ENCODE measurements around the gene ZC3H10.
A peak's percentile ranks its signal among the peaks of the same experiment; 100 is the strongest.

ZC3H10 gene

DNA sequence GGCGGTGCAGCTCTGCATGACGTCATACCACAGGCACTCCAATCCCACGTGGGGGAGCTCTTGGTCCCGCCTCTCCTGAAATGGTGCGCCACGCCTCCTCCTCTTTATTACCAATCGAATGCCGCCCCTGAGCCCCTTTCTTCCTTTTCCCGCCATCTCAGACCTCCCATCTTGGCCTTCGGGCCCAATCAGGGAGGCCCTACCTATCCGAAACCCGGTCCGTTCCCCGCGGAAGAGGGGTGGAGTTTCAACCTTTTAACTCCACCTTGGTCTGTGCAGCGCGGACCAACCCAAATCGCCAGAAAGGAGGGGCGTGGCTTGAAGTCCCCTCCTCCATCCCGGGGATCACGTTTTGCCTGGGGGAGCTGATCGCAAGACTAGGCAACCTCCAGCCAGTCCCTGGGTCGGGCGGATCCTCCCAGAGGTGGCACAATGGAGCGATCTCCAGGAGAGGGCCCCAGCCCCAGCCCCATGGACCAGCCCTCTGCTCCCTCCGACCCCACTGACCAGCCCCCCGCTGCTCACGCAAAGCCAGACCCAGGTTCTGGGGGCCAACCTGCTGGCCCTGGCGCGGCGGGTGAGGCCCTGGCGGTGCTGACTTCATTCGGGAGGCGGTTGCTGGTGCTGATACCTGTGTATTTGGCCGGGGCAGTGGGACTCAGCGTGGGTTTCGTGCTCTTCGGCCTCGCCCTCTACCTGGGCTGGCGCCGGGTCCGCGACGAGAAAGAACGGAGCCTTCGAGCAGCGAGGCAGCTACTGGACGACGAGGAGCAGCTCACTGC, 10.0 kb downstream of the ZC3H10 start, which contains the start of gene ESYT1:
Gene ESYT1, plus strand, starts transcription at position 380 of the 782 bp plus-strand sequence. Its CDS starts 53 bp downstream, at position 433.
- DNase-seq (ENCODE audit: low spot score) = peak; percentile 99

DNA sequence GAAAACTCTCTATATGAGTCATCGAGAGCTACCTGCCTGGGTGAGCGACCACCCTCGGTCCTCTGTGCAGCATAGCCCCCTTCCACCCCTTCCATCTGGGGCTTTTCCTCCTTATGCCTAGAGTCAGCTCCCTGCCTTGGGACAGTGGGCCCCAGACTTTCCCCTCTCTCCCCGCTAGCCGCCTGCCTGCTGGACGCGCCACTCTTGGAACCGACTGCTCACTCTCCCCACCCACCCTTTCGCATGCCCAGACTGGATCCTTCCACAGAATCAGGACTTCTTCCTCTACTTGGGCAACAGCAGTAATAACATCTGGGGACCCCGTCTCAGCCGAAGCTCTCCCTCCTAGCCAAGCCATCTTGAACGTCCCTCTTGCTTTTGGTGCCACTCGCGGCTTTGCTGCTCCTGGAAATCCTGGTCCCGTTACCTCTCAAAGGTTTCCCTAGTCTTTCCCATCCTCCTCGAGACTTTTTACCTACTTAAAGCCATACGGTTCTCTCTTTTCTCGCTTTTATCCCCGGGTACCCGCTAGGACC, 10.7 kb downstream of the ZC3H10 start:
- DNase-seq (ENCODE audit: low spot score) = no peak

DNA sequence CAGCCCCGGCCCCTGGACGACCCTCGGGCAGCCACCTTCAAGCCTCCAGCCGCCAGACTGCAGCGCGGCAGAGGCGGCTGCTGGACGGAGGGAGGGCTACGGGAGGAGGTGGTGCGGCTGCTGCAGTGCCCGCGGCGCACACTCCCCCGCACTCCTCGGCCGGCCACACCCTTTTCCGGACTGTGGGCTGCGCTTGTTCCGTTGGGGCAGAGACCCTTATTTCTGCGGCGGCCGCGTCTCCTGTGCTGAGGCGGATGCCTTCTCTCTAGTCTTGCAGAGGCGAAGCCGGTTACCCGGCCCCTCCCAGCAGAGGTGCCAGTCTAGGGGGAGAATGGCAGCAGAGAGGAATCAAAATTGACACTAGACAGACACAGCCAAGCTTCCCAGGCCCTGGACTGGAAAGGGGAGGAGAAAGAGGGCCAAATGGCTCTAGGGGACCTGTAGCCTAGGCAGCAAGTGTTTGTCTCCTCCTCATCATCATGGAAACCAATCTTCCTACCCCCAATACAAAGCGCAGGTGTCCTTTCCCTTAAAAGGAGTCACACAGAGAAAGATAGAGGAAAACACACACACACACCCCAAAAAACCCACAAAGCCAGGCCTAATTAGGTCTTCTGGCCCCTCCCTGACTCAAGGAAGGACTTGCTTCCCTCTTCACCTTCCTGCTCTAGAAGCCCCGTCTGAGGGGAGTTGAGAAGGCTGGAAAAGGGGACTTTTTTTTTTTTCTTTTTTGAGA, 11.3 kb downstream of the ZC3H10 start:
- peak; percentile 77 for DNase-seq (ENCODE audit: low spot score)

DNA sequence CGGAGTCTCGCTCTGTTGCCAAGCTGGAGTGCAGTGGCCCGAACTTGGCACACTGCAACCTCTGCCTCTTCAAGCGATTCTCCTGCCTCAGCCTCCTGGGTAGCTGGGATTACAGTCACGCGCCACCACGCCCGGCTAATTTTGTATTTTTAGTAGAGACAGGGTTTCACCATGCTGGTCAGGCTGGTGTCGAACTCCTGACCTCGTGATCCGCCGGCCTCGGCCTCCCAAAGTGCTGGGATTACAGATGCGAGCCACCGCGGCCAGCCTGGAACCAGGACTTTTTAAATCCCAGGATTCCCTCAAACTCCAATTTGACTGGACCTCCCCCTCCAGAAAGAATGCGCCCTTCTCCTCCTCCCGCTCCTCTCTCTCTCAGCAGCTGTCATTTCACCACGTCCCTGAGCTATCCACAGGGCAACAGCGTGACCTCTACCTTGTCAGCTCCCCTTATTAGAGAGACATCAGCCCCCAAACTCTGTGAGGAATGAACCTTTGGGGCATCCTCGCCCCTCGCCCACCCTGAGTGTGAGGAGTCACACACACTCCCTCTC, 12.0 kb downstream of the ZC3H10 start:
- no peak for DNase-seq (ENCODE audit: low spot score)

DNA sequence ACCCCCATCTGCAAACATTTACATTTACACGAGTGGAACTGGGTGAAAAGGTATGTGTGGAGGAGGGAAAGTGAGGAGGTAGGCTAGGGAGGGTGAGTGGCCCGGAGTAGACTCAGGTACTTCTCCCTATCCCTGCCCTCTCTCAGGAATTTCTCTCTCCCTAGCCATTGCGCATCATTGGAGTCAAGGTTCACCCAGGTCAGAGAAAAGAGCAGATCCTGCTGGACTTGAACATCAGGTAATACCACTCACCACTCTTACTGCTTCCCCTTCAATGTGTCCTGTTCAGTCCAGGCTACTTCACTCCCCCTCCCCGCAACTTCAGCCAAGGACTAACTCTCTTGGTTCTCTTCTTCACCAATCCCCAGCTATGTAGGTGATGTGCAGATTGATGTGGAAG, 12.8 kb downstream of the ZC3H10 start:
- DNase-seq (ENCODE audit: low spot score) = no peak

DNA sequence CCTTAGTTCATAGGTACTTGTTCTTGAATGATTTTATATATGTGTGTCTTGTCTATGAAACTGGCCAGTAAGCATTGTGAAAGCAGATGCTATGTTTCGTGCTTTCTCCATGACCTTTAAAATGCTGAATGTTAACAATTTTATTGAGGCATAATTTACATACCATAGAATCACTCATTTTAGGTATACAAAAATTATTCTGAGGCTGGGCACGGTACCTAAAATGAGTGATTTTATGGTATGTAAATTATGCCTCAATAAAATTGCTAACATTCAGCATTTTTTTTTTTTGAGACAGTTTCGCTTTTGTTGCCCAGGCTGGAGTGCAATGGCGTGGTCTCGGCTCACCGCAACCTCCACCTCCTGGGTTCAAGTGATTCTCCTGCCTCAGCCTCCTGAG, 16.8 kb downstream of the ZC3H10 start:
- DNase-seq (ENCODE audit: low spot score) = no peak

DNA sequence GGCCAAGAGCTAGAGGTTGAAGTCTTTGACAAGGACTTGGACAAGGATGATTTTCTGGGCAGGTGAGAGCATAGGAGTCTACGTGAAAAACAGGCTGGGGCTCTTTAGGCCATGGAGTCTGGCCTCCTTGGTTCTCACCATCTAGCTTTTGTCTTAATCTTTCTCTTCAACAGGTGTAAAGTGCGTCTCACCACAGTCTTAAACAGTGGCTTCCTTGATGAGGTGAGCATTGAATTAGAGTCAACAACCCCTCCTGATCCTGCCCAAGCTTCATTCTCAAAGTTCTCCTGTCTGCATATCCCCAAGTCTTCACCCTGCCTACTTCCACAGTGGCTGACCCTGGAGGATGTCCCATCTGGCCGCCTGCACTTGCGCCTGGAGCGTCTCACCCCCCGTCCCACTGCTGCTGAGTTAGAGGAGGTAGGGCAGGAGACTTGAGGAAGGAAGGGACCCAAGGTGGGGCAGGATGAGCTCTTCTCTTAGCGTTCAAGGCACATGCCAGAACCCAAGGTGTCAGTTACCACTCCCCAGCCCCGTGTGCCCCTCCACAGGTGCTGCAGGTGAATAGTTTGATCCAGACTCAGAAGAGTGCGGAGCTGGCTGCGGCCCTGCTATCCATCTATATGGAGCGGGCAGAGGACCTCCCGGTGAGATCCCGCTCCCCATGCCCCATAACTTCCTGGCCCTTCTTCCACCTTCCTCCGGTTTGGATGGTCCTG, 19.9 kb downstream of the ZC3H10 start:
- DNase-seq (ENCODE audit: low spot score) = no peak

DNA sequence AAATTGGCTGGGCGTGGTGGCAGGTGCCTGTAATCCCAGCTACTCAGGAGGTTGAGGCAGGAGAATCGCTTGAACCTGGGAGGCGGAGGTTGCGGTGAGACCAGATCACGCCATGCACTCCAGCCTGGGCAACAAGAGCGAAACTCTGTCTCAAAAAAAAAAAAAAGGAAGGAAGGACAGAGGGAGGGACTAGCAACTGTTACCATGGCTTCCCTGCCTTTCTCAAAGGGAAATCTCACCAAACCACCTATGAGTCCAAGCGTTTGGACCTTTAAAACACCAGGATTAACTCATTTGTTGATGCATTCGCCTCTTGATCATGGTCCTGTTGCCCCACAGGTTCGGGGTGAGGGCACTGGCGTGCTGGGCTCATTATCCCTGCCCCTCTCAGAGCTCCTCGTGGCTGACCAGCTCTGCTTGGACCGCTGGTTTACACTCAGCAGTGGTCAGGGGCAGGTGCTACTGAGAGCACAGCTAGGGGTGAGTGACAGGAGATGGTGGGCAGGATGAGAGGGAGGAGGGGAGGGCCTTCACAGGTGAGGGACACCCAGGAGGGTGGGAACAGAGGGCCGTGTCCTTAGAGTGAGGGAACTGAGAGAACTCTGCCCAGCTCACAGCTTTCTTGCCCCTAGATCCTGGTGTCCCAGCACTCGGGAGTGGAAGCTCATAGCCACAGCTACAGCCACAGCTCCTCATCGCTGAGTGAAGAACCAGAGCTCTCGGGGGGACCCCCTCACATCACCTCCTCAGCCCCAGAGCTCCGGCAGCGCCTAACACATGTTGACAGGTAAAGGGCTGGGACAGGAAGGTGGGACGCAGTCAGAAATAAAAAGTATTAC, 24.1 kb downstream of the ZC3H10 start:
- DNase-seq (ENCODE audit: low spot score) = no peak

DNA sequence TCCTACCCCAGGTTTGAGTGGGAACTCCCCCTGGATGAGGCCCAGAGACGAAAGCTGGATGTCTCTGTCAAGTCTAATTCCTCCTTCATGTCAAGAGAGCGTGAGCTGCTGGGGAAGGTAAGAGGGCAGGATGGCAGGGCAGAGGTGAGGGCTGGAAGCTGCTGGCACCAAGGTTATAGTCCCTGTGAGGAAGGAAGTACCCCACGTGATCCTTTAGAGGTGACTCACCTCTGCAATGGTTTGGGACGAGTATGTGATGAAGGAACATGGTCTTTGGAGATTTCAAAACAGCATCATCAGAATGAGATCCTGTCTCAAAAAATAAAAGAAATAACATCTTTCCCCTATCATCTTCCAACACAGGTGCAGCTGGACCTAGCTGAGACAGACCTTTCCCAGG, 25.2 kb downstream of the ZC3H10 start:
- DNase-seq (ENCODE audit: low spot score) = no peak

DNA sequence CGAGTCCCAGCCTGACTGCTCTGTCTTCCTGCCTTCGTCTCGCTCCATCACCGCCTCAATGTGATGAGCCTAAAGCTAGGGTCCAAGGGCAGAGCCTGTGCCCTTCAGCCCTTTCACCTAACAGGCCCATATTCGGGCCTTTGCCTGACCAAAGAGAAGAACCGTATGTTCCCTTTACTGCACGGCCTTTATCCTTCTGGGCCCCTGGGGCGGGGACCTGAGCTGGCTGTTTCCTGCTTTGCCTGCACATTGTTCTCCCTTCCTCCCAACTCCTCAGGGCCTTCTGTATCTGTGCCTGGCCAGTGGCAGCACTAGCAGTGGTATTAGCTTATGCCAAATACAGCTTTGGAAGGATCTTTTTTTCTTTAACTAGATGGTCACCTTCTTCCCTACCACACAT, 25.8 kb downstream of the ZC3H10 start:
- DNase-seq (ENCODE audit: low spot score) = no peak

DNA sequence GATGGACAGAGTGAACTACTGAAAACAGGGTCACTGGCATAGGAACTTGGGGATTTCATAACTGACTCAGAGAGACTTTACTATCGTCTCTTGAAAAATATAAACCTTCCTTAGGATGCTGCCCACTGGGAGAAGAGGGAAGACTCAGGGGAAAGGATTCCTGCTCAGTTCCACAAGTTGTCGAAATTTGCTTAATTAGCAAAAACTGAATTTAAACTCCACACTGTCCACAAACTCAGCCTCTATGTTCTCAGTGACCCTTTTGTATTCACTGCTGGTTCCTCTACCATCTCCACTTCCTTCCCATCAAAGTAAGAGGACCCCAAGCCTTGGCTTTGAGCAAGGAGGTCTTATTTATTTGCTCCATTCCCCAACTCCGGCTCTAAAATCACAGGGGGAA, 27.2 kb downstream of the ZC3H10 start:
- no peak for DNase-seq (ENCODE audit: low spot score)

DNA sequence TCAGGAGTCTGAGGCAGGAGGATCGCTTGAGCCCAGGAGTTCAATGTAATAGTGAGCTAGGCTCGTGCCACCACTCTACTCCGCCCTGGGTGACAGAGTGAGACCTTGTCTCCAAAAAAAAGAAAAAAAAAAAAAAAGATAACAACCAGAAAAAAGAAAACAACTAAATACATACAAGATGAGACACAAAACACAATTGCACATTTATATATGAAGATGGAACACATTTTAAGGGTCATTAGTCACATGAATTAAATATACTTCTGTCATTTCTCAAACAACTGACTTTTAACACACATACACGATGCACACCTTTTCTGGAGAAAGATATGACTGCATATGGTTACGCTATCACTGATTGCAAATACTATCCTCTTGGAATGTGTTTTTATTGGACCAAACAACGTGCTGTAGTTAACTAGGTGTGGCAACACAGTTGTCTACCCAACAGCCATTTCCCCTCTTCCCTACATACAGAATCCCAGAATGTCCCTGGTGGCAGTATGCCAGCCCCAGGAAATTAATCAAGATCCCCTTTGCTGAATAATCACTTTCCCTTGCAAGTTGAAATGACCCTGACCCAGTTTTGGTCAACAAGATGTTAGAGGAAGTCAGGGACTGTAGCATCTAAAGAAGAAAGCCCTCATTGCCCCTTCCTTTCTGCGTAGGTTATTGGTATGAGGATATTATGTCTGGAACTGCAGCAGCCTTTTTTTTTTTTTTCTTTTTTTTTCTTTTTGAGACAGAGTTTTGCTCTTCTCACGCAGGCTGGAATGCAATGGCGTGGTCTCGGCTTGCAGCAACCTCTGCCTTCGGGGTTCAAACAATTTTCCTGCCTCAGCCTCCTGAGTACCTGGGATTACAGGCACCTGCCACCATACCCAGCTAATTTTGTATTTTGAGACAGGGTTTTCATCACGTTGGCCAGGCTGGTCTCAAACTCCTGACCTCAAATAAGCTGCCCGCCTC, 28.7 kb downstream of the ZC3H10 start:
- no peak for DNase-seq (ENCODE audit: low spot score)

DNA sequence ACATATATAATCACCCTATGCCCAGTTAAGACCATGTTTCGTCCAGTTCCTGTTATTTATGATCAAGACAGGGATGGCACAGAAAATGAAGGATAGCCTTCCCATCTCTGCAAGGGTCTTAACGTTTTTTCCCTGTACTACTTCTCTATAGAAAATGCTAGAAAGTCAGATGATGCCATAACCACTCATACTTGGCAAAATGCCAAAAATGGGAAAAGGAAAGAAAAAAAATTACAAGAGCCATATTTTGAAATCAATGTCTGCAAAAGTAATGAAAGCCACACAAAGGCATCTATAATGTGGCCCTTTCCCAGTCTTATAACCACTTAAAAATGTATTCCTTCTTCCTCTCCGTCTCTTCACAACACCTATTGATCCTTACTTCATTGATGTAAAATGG, 32.5 kb downstream of the ZC3H10 start:
- DNase-seq (ENCODE audit: low spot score) = peak; percentile 52

DNA sequence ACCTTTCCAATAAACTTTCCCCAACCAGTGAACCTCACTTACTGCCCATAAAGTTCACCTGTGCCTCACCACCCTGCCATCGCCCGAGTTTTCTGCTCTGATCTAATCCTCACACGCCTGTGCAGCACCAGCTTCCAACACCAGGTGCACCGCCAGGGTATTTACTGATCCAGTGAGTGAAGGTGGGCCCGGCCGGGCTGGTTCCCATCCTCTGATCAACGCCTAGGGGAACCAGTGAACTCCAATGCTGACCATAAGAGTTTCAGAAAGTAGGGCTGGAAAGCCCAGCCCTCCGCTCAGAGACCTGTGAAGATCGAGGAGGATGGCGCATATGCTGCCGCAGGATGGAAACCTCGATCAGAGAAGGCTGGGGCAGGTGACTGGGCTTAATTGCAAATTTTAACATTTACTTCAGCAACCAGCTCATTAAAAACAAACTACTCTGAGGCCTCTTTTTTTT, 33.6 kb downstream of the ZC3H10 start:
- DNase-seq (ENCODE audit: low spot score) = peak; percentile 77

DNA sequence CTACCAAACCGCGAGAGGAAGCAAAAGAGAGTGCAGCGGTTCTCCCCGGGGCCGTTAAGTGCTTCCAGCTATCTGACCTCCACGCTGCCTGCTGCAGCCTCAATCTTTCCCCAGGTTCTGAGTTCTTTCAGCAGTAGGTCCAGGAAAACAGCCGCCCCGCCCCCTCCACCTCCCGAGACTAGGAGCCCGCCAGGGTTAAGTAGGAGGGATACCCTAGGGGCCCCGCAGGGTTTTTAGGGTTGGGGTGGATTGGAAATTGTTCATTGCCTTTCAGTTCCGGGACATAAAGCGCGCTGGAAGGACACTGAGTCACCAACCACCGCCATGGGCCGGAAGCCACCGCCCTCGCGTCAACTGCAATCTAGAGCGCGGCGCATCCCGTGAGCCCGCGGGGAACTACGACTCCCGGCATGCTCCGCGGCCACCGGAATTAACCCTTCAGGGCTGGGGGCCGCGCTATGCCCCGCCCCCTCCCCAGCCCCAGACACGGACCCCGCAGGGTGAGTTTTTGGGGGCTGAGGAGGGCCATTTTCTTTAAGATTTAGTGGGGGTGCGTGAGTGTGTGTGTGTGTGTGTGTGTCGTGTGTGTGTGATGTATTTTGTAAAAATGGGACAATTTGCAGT, 34.2 kb downstream of the ZC3H10 start, which contains the start of gene MYL6B:
Gene MYL6B, plus strand, starts transcription at position 456 of the 624 bp plus-strand sequence. CDS start 1,332 bp downstream, outside the sequence.
- peak; percentile 97 for DNase-seq (ENCODE audit: low spot score)

DNA sequence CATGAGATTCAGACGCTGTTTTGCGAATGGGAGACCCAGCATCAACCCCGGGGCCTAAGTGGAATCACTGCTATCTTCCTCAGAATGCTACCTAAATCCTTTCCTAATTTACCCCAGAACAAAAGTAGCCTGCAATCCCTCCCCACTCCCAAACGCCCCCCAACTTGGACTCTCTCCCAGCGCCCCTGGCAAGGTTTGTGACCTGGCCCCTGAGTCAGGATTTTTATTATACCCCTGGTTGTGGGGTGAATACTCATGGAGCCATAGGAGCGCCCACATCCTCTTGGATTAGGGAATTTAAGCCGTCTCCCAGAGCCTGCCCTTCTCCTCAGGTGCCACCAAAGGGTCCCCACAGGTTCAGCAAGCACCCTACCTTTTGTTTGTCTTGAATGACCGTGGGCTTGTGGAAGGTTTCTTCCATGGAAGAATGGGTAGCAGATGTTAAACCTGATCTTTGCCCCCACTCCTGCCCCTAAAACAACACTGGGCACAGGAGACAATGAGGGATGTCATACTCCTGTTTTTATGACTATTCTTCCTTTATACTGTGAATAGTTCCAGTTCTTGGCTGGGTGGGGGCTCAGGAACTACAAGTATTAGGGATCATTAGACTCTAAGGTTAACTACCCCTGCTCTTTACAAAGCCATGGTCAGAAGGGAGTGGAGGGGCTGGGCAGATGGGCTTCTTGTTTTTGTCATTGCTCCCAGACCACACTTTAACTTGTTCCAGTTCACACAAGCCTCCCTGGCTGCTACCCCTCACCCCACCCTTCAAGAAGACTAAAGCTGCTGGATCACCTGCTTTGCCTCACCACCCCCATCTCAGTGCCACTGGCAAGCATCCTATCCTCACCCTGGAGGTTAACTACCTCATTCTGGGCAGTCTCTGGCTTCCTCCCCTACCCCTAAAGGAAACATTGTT, 35.0 kb downstream of the ZC3H10 start:
- DNase-seq (ENCODE audit: low spot score) = peak; percentile 66

DNA sequence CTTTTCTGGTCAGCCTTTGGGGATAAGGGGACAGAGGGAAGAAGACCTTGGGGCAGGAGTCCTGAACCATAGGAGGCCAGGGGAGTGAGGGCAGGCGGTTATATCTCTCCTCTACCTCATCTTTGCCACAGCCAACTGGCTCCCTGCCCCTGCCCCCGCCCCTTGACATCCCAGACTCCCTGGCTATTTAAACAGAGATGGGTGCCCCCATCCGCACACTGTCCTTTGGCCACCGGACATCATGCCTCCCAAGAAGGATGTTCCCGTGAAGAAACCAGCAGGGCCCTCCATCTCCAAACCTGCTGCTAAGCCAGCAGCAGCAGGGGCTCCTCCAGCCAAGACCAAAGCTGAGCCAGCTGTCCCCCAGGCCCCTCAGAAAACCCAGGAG, 35.6 kb downstream of the ZC3H10 start:
- no peak for DNase-seq (ENCODE audit: low spot score)

DNA sequence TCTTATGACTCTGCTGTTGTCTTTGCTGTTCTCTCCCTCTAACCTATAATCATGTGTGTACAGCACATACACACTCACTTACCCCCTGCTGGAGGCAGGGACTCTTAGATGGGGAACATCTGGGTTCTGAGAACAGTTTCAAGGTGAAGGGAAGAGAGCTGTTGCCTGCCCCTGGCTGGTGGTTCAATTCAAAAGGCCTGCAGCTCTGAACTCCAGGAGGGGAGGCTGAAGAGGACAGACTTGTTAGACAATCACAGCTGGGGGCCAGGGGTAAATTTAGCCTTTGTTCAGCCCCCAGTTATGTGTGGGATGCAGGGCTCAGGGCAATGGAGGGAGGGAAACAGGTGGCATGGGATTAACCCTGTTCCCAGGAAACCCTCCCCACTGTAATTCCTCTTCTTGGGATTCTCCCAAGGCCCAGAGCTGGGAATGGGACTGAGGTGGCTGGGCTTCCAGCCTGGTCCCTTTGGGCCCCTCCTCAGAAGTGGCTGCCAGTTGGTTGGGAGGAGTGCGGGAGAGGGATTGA, 36.2 kb downstream of the ZC3H10 start:
- DNase-seq (ENCODE audit: low spot score) = peak; percentile 52

Data from RKO (cell line).